Measurements from ENCODE around the gene P3H1. TPM values are rescaled to one million over a fixed set of nuclear protein-coding genes. Genes with fewer than 3 reads are reported as not detected.
A peak's percentile ranks its signal among the peaks of the same experiment; 100 is the strongest.

The P3H1 gene
- total RNA-seq, 4 donors from 2014 or later: 19.4 to 151 (median 27.9) TPM

DNA sequence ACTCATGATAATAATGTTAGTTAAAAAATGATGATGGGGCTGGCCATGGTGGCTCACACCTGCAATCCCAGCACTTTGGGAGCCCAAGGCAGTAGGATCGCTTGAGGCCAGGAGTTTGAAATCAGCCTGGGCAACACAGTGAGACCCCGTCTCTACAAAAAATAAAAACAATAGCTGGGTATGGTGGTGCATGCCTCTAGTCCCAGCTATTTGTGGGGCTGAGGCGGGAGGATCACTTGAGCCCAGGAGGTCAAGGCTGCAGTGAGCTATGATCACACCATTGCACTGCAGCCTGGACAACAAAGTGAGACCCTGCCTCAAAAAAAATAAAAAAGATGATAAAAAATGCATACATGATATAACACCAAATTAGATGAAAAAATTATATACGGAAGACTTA, 5.3 kb downstream of the P3H1 start:
- Histone ChIP-seq H3K4me1 (peaks cover 0 to 16% (median 3%) of the 10 kb centered on the region in 4 donors), H3K27me3 (no peaks in the 10 kb centered on the region), H3K27ac (no peak overlapping the region), H3K36me3 (peaks cover 0 to 38% (median 0%) of the 10 kb centered on the region in 3 donors), H3K4me3 (no peak overlapping the region), H3K9me3 (no peaks in the 10 kb centered on the region)
- TF ChIP-seq POLR2A (IDR thresholded peaks at IDR 0.05): no peak
- TF ChIP-seq, protein P1, sequence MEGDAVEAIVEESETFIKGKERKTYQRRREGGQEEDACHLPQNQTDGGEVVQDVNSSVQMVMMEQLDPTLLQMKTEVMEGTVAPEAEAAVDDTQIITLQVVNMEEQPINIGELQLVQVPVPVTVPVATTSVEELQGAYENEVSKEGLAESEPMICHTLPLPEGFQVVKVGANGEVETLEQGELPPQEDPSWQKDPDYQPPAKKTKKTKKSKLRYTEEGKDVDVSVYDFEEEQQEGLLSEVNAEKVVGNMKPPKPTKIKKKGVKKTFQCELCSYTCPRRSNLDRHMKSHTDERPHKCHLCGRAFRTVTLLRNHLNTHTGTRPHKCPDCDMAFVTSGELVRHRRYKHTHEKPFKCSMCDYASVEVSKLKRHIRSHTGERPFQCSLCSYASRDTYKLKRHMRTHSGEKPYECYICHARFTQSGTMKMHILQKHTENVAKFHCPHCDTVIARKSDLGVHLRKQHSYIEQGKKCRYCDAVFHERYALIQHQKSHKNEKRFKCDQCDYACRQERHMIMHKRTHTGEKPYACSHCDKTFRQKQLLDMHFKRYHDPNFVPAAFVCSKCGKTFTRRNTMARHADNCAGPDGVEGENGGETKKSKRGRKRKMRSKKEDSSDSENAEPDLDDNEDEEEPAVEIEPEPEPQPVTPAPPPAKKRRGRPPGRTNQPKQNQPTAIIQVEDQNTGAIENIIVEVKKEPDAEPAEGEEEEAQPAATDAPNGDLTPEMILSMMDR (IDR thresholded peaks at IDR 0.05): no peak
- no peak for DNase-seq

- no peaks in the 10 kb centered on the region for H3K27me3 ChIP-seq
- no peak for DNase-seq
- no peak overlapping the region for H3K27ac ChIP-seq
- H3K36me3 ChIP-seq: peaks cover 0 to 59% (median 0%) of the 10 kb centered on the region in 3 donors
- no peaks in the 10 kb centered on the region for H3K4me1 ChIP-seq
- no peak overlapping the region for H3K4me3 ChIP-seq
- no peaks in the 10 kb centered on the region for H3K9me3 ChIP-seq
- TF ChIP-seq, protein P1 (IDR thresholded peaks at IDR 0.05): no peak
- no peak for TF ChIP-seq POLR2A (IDR thresholded peaks at IDR 0.05)
Observed at GRCh38 chr1:42759114-42759513, 7.7 kb downstream of the P3H1 start.

DNA sequence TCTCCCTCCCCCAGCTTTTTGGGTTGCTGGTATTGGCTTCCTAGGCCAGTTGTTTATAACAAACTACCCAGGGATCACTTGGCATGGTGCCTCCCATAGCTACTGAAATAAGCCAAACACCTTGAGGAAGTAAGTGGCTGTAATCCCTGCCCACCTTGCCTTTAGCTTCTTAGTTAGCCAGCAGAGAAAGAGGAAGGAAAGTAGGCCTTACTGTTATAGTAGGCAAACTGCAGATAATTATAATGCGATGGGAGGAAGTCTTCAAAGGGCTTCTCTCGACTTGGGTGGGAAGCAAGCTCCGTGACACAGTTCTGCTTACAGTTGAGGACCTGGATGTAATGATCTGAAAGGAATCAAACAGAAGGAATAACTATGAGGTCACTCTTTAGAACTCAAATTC, 8.2 kb downstream of the P3H1 start:
- H3K27me3 ChIP-seq: no peaks in the 10 kb centered on the region
- DNase-seq: no peak
- TF ChIP-seq, protein P1 (IDR thresholded peaks at IDR 0.05): no peak
- TF ChIP-seq POLR2A (IDR thresholded peaks at IDR 0.05): no peak
- H3K9me3 ChIP-seq: no peaks in the 10 kb centered on the region
- peaks cover 0 to 64% (median 0%) of the 10 kb centered on the region in 3 donors for H3K36me3 ChIP-seq
- H3K4me1 ChIP-seq: peaks cover 0 to 1% (median 0%) of the 10 kb centered on the region in 4 donors
- no peak overlapping the region for H3K4me3 ChIP-seq
- H3K27ac ChIP-seq: no peak overlapping the region

DNA sequence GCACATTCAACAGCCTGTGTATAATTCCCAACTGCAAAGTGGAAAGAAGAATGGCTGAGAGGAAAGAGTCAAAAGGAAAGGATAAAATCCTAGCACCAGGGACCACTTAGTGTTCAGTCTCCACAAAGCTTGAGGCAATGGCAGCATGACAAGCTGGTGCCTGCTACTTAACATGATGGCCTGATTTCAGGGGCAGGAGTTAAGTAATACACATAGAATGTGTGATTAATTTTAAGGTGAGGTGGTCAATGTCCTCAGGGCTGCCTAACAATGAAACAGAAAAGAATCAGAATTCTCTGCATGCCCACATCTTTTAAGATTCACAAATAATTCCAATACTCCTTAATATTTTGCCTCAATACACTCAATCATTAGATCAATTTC, 8.9 kb downstream of the P3H1 start:
- TF ChIP-seq, protein P1 (IDR thresholded peaks at IDR 0.05): no peak
- TF ChIP-seq POLR2A (IDR thresholded peaks at IDR 0.05): no peak
- Histone ChIP-seq H3K4me3 (no peak overlapping the region), H3K4me1 (peaks cover 0 to 6% (median 0%) of the 10 kb centered on the region in 4 donors), H3K27me3 (no peaks in the 10 kb centered on the region), H3K36me3 (peaks cover 0 to 70% (median 0%) of the 10 kb centered on the region in 3 donors), H3K27ac (no peak overlapping the region), H3K9me3 (no peaks in the 10 kb centered on the region)
- DNase-seq: no peak

DNA sequence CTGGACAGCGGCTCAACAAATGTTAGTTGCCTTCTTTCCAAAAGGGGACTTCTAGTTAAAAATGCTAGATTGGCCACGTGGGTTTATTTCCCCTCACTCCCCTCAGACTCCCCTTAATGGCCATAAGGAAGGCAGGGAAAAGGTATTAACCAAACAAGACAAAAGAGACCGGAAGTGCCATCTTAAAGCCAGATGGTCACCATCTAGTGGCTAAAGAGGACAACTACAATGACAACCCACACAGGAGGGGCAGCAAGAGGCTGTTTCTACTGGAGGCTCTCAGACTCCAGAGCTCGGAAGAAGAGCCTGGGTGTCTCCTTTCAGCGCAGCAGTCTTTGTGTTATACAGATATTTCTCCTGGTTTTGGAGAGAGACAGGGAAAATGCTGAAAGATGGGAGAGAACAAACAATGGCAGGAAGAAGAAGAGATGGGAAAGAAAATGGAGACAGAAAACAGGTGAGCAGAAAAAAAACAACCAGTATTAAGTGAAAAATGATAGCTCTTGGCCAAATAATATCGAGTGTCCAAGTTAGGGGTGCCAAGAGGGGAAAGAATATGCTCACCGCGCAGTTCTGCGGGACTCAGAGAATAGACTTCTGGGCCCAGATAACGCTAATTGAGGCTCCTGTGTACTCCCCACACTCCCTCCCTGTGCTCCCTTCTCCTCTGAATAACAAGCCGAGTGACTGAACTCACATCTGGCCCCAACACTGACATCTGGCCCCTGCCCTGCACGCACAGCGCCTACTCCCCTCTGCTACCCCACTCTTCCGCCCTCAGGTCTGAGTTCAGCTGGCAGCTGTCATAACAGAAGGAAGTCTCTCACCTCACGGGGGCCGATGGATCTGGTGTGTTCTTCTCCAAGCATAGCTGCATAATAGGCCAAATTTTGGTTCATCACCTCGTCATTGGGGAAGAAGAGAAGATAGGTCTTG, 9.6 kb downstream of the P3H1 start:
- H3K9me3 ChIP-seq: no peaks in the 10 kb centered on the region
- no peak for DNase-seq
- H3K4me1 ChIP-seq: peaks cover 0 to 6% (median 0%) of the 10 kb centered on the region in 4 donors
- H3K27me3 ChIP-seq: no peaks in the 10 kb centered on the region
- no peak overlapping the region for H3K4me3 ChIP-seq
- H3K27ac ChIP-seq: no peak overlapping the region
- peaks cover 0 to 73% (median 0%) of the 10 kb centered on the region in 3 donors for H3K36me3 ChIP-seq
- TF ChIP-seq, protein P1 (IDR thresholded peaks at IDR 0.05): peak; percentile 26 to 80 (median 69)
- no peak for TF ChIP-seq POLR2A (IDR thresholded peaks at IDR 0.05)
